HepG2 (cell line): ENCODE data around the gene FSIP1.

Experiments used
- ELF4 ChIP-seq: sonication (generic); formaldehyde crosslinking; IDR thresholded peaks from 2 replicates; pipeline ENCODE4 v1.5.0; 2020; ENCODE audit warnings: missing genetic modification reagents, mild to moderate bottlenecking, moderate library complexity, borderline replicate concordance
- KAT8 ChIP-seq: IDR thresholded peaks from 2 replicates; pipeline ENCODE4 v1.6.1; 2016; ENCODE audit warnings: missing genetic modification reagents, missing compliant biosample characterization
- MED13 ChIP-seq: sonication (generic); formaldehyde crosslinking; IDR thresholded peaks from 2 replicates; pipeline ENCODE4 v1.5.0; 2020; ENCODE audit warnings: missing genetic modification reagents
- TBL1XR1 ChIP-seq: fragments of 150-350 bp; IDR thresholded peaks from 2 replicates; pipeline ENCODE4 v1.6.1; 2014; ENCODE audit warnings: borderline replicate concordance, low read length; ENCODE audit not compliant: partially characterized antibody
- TBX3 ChIP-seq: fragments of 450-650 bp; IDR thresholded peaks from 2 replicates; pipeline ENCODE4 v1.6.1; 2017; ENCODE audit warnings: antibody characterized with exemption, mild to moderate bottlenecking, inconsistent platforms, borderline replicate concordance

DNA sequence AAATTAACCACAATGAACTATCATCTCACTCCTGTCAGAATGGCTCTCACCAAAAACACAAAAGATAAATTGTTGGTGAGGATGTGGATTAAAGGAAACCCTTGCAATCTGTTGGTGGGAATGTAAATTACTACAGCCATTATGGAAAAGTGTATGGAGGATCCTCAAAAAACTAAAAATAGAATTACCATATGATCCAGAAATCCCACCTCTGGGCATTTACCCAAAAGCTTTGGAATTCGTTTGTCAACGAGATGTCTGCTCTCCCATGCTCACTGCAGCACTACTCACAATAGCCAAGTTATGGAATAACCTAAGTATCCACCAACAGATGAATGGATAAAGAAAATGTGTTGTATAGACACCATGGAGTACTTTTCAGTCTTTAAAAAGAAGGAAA lies 21.6 kb downstream of the FSIP1 start:
- TF ChIP-seq TBX3 (no peak), KAT8 (CRISPR knock-in tag) (no peak), MED13 (CRISPR knock-in tag) (no peak), TBL1XR1 (no peak), ELF4 (CRISPR knock-in tag) (no peak)
